Measurements from ENCODE around the gene MSRB1. TPM values are rescaled to one million over a fixed set of nuclear protein-coding genes. Genes with fewer than 3 reads are reported as not detected.
A peak's percentile ranks its signal among the peaks of the same experiment; 100 is the strongest.

Gene MSRB1
- total and polyA plus RNA-seq, 2 donors (not counting 1 experiment from before 2014, with no cell fraction given) = 8.5 to 17.5 TPM

- peak; percentile 98 for DNase-seq
- Histone ChIP-seq H3K36me3 (replicated peaks in 1 of 2; ENCODE audit: control extremely low read depth in 1 of 2, control insufficient read depth in 1 of 2, extremely low read depth in 1 of 2, insufficient read depth in 2 of 2, low read length in 1 of 2) (peaks cover 0 to 28% of the 10 kb centered on the region in 2 experiments), H3K27me3 (replicated peaks in 1 of 4; ENCODE audit: control extremely low read depth in 1 of 4, control insufficient read depth in 3 of 4, insufficient read depth in 4 of 4, low read length in 3 of 4) (peaks cover 0 to 12% (median 1%) of the 10 kb centered on the region in 4 experiments), H4K20me1 (ENCODE audit: control insufficient read depth, insufficient read depth, low read length, poor library complexity, severe bottlenecking) (peaks cover 45% of the 10 kb centered on the region), H3K4me1 (ENCODE audit: control insufficient read depth in 2 of 2, insufficient read depth in 2 of 2, low read length in 2 of 2) (peaks cover 9 to 19% of the 10 kb centered on the region in 2 donors), H3K27ac (ENCODE audit: low read length in 2 of 2) (peak within 1 kb of the TSS; percentile 82 to 85), H3K4me3 (ENCODE audit: control extremely low read depth in 1 of 5, extremely low read depth in 1 of 5, insufficient read depth in 1 of 5, low read depth in 2 of 5, low read length in 4 of 5) (peak within 1 kb of the TSS; percentile 86 to 91 (median 87)), H3K9ac (ENCODE audit: low read length) (peak within 1 kb of the TSS; percentile 84), H3K9me3 (ENCODE audit: control extremely low read depth in 1 of 3, control insufficient read depth in 2 of 3, insufficient read depth in 1 of 3, low read length in 2 of 3) (peaks cover 0 to 3% (median 0%) of the 10 kb centered on the region in 3 donors), H3K4me2 (replicated peaks; ENCODE audit: low read depth, low read length, poor library complexity, severe bottlenecking) (peak within 1 kb of the TSS; percentile 97), H3K79me2 (ENCODE audit: control insufficient read depth, insufficient read depth, low read length) (peaks cover 40% of the 10 kb centered on the region), H2AFZ (ENCODE audit: insufficient read depth, low read depth, low read length, poor library complexity, severe bottlenecking) (peak within 1 kb of the TSS; percentile 93)
- TF ChIP-seq CTCF (IDR thresholded peaks at IDR 0.05) (no peak), EZH2 (IDR thresholded peaks at IDR 0.05; ENCODE audit: borderline replicate concordance, insufficient read depth, low read depth, low read length, poor library complexity, severe bottlenecking) (no peak)
- under 1% methylated on average over 75 of the region's 78 CpGs for WGBS (ENCODE audit: insufficient coverage)
- CTCF ChIA-PET = interaction anchor here (0.6 to 2.1 kb wide), 4 partner anchors 9 to 468 kb away, joined by 3 to 7 read pairs (median 4); partner anchors contain the start of gene GFER
- Mint-ChIP-seq H3K27ac (peak within 1 kb of the TSS; percentile 98), H3K9me3 (ENCODE audit: insufficient read depth) (no peaks in the 10 kb centered on the region), H3K27me3 (no peaks in the 10 kb centered on the region), H3K4me1 (peaks cover 21% of the 10 kb centered on the region), H3K4me3 (peak within 1 kb of the TSS; percentile 96)
- intact Hi-C loops (cut with micrococcal nuclease) = loop anchor here (1.0 to 5.0 kb wide), 5 partner anchors 8 to 265 kb away; partner anchors contain the start of genes MAPK8IP3, NDUFB10 and RPS2
- POLR2A ChIA-PET = interaction anchor here (0.7 to 1.8 kb wide), 7 partner anchors 10 to 267 kb away, joined by 3 to 15 read pairs (median 5); partner anchors contain the start of genes FAHD1, GFER, HAGH and NDUFB10
- peak; percentile 98 for ATAC-seq (ENCODE audit: low read depth)
Observed at GRCh38 chr16:1971796-1972489, 28.9 kb upstream of the MSRB1 start, which contains the start of gene TBL3. TBL3 (plus strand) TSS chr16:1972053; CDS start chr16:1972165, 112 bp downstream.
